KMS-11 (cell line): Measurements from ENCODE around the gene HDAC3.

ENCODE experiments used
- H2AFZ ChIP-seq: fragments of 200-600 bp; sonication (generic); 2 replicates; pipeline ENCODE4 v1.6.1; 2016; ENCODE audit warnings: antibody characterized with exemption, mixed run types, low read depth
- H3K27ac ChIP-seq: fragments of 200-600 bp; sonication (generic); 2 replicates; pipeline ENCODE4 v1.6.1; 2016; ENCODE audit warnings: mild to moderate bottlenecking, mixed run types
- H3K27me3 ChIP-seq: fragments of 200-600 bp; sonication (generic); 2 replicates; pipeline ENCODE4 v1.6.1; 2017; ENCODE audit warnings: mild to moderate bottlenecking, low read depth, mixed run types, moderate library complexity; ENCODE audit not compliant: insufficient read depth
- H3K36me3 ChIP-seq: fragments of 200-600 bp; sonication (generic); 2 replicates; pipeline ENCODE4 v1.6.1; 2017; ENCODE audit warnings: mild to moderate bottlenecking, mixed run types; ENCODE audit not compliant: insufficient read depth
- H3K4me1 ChIP-seq: fragments of 200-600 bp; sonication (generic); 2 replicates; pipeline ENCODE4 v1.6.1; 2016; ENCODE audit warnings: mild to moderate bottlenecking, low read depth, mixed run types; ENCODE audit not compliant: poor library complexity, severe bottlenecking
- H3K4me2 ChIP-seq: fragments of 200-600 bp; sonication (generic); 2 replicates; pipeline ENCODE4 v1.7.0; 2016; ENCODE audit warnings: mild to moderate bottlenecking, mixed run types
- H3K4me3 ChIP-seq: fragments of 200-600 bp; sonication (generic); IDR thresholded peaks from 2 replicates; pipeline ENCODE4 v1.6.1; 2017; ENCODE audit warnings: low read depth, low read length, mixed read lengths; ENCODE audit not compliant: insufficient read depth
- H3K79me2 ChIP-seq: fragments of 200-600 bp; sonication (generic); 2 replicates; pipeline ENCODE4 v1.6.1; 2016; ENCODE audit warnings: low read depth, mixed run types; ENCODE audit not compliant: insufficient read depth
- H3K9ac ChIP-seq: fragments of 200-600 bp; sonication (generic); 2 replicates; pipeline ENCODE4 v1.6.1; 2016; ENCODE audit warnings: mild to moderate bottlenecking, mixed run types
- H4K20me1 ChIP-seq: fragments of 200-600 bp; sonication (generic); 2 replicates; pipeline ENCODE4 v1.6.1; 2016; ENCODE audit warnings: mild to moderate bottlenecking, mixed run types; ENCODE audit not compliant: insufficient read depth
- TF ChIP-seq, protein P1 (sequence below): fragments of 200-600 bp; sonication (generic); conservative IDR thresholded peaks from 2 replicates; pipeline ENCODE4 v1.6.1; 2017; ENCODE audit warnings: low read depth, mild to moderate bottlenecking, antibody characterized with exemption, low read length, moderate library complexity, mixed read lengths

The HDAC3 gene

DNA sequence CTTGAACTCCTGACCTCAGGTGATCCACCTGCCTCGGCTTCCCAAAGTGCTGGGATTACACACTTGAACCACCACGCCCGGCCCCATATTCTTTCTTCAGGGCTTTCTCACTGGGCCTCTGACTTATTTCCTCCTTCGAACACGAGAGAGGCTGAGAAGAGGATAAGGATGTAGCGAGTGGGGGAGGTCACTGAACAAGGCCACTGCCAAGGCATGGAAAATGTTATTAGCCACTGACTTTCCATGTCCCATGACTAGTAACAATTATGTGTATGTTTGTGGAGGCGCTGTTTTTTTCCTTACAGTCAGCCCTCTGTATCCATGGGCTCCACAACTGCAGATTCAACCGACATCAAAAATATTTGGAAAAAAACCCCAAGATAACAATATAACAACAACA lies 26.9 kb upstream of the HDAC3 start:
- no peaks in the 10 kb centered on the region for H3K36me3 ChIP-seq
- no peaks in the 10 kb centered on the region for H3K4me1 ChIP-seq
- no peak overlapping the region for H2AFZ ChIP-seq
- no peaks in the 10 kb centered on the region; the same call in 1 of the 2 replicates for H3K27me3 ChIP-seq
- H4K20me1 ChIP-seq = no peaks in the 10 kb centered on the region
- no peak overlapping the region for H3K4me2 ChIP-seq
- no peak overlapping the region for H3K4me3 ChIP-seq
- H3K9ac ChIP-seq = no peak overlapping the region
- no peaks in the 10 kb centered on the region for H3K79me2 ChIP-seq
- H3K27ac ChIP-seq = no peak overlapping the region
- TF ChIP-seq, protein P1, sequence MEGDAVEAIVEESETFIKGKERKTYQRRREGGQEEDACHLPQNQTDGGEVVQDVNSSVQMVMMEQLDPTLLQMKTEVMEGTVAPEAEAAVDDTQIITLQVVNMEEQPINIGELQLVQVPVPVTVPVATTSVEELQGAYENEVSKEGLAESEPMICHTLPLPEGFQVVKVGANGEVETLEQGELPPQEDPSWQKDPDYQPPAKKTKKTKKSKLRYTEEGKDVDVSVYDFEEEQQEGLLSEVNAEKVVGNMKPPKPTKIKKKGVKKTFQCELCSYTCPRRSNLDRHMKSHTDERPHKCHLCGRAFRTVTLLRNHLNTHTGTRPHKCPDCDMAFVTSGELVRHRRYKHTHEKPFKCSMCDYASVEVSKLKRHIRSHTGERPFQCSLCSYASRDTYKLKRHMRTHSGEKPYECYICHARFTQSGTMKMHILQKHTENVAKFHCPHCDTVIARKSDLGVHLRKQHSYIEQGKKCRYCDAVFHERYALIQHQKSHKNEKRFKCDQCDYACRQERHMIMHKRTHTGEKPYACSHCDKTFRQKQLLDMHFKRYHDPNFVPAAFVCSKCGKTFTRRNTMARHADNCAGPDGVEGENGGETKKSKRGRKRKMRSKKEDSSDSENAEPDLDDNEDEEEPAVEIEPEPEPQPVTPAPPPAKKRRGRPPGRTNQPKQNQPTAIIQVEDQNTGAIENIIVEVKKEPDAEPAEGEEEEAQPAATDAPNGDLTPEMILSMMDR = no peak

DNA sequence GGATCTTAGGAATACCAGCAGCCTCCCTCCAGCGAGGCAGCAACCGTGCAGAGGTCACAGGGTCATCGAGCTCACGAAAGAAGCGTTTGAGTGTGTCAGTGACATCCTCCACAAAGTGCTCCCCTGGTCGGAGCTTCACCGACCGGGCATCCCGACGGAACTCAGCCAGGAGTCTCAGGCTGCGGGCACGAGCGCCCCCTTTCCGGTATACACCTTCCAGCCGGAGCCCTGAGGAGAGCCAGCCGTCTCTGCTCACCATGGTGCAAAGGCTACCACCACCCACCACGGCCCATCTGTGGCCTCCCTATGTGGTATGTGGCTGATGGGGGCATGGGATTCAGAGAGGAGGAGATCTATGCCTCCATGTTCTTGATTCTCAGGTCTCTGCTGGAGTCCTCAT lies 25.4 kb upstream of the HDAC3 start:
- Histone ChIP-seq H3K36me3 (no peaks in the 10 kb centered on the region), H3K79me2 (no peaks in the 10 kb centered on the region), H3K9ac (no peak overlapping the region), H3K4me3 (no peak overlapping the region), H2AFZ (no peak overlapping the region), H3K27ac (no peak overlapping the region), H3K27me3 (no peaks in the 10 kb centered on the region; the same call in 1 of the 2 replicates), H4K20me1 (no peaks in the 10 kb centered on the region), H3K4me2 (no peak overlapping the region), H3K4me1 (no peaks in the 10 kb centered on the region)
- TF ChIP-seq, protein P1 = no peak

GRCh38 chr5:141657937-141658545 lies 21.4 kb upstream of the HDAC3 start:
- Histone ChIP-seq H3K4me1 (no peaks in the 10 kb centered on the region), H2AFZ (no peak overlapping the region), H3K27ac (no peak overlapping the region), H3K4me2 (no peak overlapping the region), H3K36me3 (no peaks in the 10 kb centered on the region), H3K27me3 (no peaks in the 10 kb centered on the region; the same call in 1 of the 2 replicates), H3K9ac (no peak overlapping the region), H4K20me1 (no peaks in the 10 kb centered on the region), H3K4me3 (no peak overlapping the region), H3K79me2 (no peaks in the 10 kb centered on the region)
- TF ChIP-seq, protein P1 = no peak

- H3K4me1 ChIP-seq = no peaks in the 10 kb centered on the region
- TF ChIP-seq, protein P1 = no peak
- no peak overlapping the region for H3K4me2 ChIP-seq
- no peaks in the 10 kb centered on the region for H3K79me2 ChIP-seq
- no peak overlapping the region for H2AFZ ChIP-seq
- no peak overlapping the region for H3K4me3 ChIP-seq
- H3K27me3 ChIP-seq = no peaks in the 10 kb centered on the region; the same call in 1 of the 2 replicates
- no peaks in the 10 kb centered on the region for H3K36me3 ChIP-seq
- no peaks in the 10 kb centered on the region for H4K20me1 ChIP-seq
- no peak overlapping the region for H3K27ac ChIP-seq
- H3K9ac ChIP-seq = no peak overlapping the region
These were observed 20.8 kb upstream of the HDAC3 start for GRCh38 chr5:141657404-141657803.
